ENCODE measurements around the gene MCF2L.

GRCh38 chr13:113027095-113027494 is 58.1 kb downstream of the MCF2L start:
- TF ChIP-seq CTCF (IDR thresholded peaks at IDR 0.05) (no peak), POLR2A (IDR thresholded peaks at IDR 0.05) (no peak)
